Neural progenitor cell (in vitro differentiated cells): ENCODE measurements around the gene CLTRN. TPM values are rescaled to one million over a fixed set of nuclear protein-coding genes. Genes with fewer than 3 reads are reported as not detected.

Experiments used
- DNase-seq: peaks from one replicate; pipeline ENCODE4 v3.0.0-alpha.2; 2016; ENCODE audit warnings: low spot score
- H2AFZ ChIP-seq: fragments of 200-600 bp; sonication (generic); replicated peaks from 2 replicates; pipeline ENCODE4 v1.6.1; 2016; ENCODE audit warnings: antibody characterized with exemption
- H3F3A ChIP-seq: fragments of 200-600 bp; sonication (generic); 2 replicates; pipeline ENCODE4 v1.6.1; 2016; ENCODE audit warnings: antibody characterized with exemption, low read depth
- H3K27ac ChIP-seq: fragments of 200-600 bp; sonication (generic); 2 replicates; pipeline ENCODE4 v1.5.1; 2016; ENCODE audit warnings: mild to moderate bottlenecking
- H3K27me3 ChIP-seq: fragments of 200-600 bp; sonication (generic); 2 replicates; pipeline ENCODE4 v1.6.1; 2016; ENCODE audit warnings: mild to moderate bottlenecking, moderate library complexity
- H3K36me3 ChIP-seq: fragments of 200-600 bp; sonication (generic); 2 replicates; pipeline ENCODE4 v1.5.1; 2016
- H3K4me1 ChIP-seq: fragments of 200-600 bp; sonication (generic); 2 replicates; pipeline ENCODE4 v1.6.1; 2016; ENCODE audit warnings: mixed run types
- H3K4me2 ChIP-seq: fragments of 200-600 bp; sonication (generic); 2 replicates; pipeline ENCODE4 v1.6.1; 2016
- H3K4me3 ChIP-seq: fragments of 200-600 bp; sonication (generic); 2 replicates; pipeline ENCODE4 v1.5.1; 2016
- H3K79me2 ChIP-seq: fragments of 200-600 bp; sonication (generic); 2 replicates; pipeline ENCODE4 v1.6.1; 2016; ENCODE audit warnings: low read depth
- H3K9ac ChIP-seq: fragments of 200-600 bp; sonication (generic); 2 replicates; pipeline ENCODE4 v1.6.1; 2016
- H3K9me3 ChIP-seq: fragments of 200-600 bp; sonication (generic); 2 replicates; pipeline ENCODE4 v1.5.1; 2016; ENCODE audit warnings: low read depth
- H4K20me1 ChIP-seq: fragments of 200-600 bp; sonication (generic); 2 replicates; pipeline ENCODE4 v1.6.1; 2016; ENCODE audit warnings: low read depth
- H3K27ac Mint-ChIP-seq: 3 replicates; pipeline ENCODE4 v1.8.0; 2021; ENCODE audit warnings: mixed read lengths
- H3K27me3 Mint-ChIP-seq: 2 replicates; pipeline ENCODE4 v1.8.0; 2022; ENCODE audit warnings: low read depth, mild to moderate bottlenecking, inconsistent platforms, moderate library complexity, mixed read lengths; ENCODE audit not compliant: insufficient read depth
- H3K36me3 Mint-ChIP-seq: 3 replicates; pipeline ENCODE4 v1.8.0; 2021; ENCODE audit warnings: mixed read lengths
- H3K4me1 Mint-ChIP-seq: 3 replicates; pipeline ENCODE4 v1.8.0; 2021; ENCODE audit warnings: mixed read lengths
- H3K4me3 Mint-ChIP-seq: 3 replicates; pipeline ENCODE4 v1.8.0; 2021; ENCODE audit warnings: mild to moderate bottlenecking, moderate library complexity, mixed read lengths
- H3K9me3 Mint-ChIP-seq: 3 replicates; pipeline ENCODE4 v1.8.0; 2020; ENCODE audit warnings: mixed read lengths
- CTCF ChIP-seq: fragments of 200-600 bp; sonication (generic); IDR thresholded peaks from 2 replicates; pipeline ENCODE4 v1.5.1; 2017; ENCODE audit warnings: antibody characterized with exemption, mild to moderate bottlenecking
- EZH2 ChIP-seq: fragments of 200-600 bp; sonication (generic); IDR thresholded peaks from 2 replicates; pipeline ENCODE4 v1.6.1; 2017; ENCODE audit warnings: antibody characterized with exemption, mild to moderate bottlenecking, moderate library complexity
- EZH2phosphoT487 ChIP-seq: fragments of 200-600 bp; sonication (generic); IDR thresholded peaks from 2 replicates; pipeline ENCODE4 v1.6.1; 2017; ENCODE audit warnings: antibody characterized with exemption
- total RNA-seq: library from RNA; depleted of rRNA; stranded (reverse); fragments of >200 nt; gene quantifications from 2 replicates; pipeline ENCODE4 v1.2.3, GENCODE V29; 2015; ENCODE audit warnings: low replicate concordance

The CLTRN gene
- total RNA-seq, 1 donor from 2014 or later: 3.5 TPM

DNA sequence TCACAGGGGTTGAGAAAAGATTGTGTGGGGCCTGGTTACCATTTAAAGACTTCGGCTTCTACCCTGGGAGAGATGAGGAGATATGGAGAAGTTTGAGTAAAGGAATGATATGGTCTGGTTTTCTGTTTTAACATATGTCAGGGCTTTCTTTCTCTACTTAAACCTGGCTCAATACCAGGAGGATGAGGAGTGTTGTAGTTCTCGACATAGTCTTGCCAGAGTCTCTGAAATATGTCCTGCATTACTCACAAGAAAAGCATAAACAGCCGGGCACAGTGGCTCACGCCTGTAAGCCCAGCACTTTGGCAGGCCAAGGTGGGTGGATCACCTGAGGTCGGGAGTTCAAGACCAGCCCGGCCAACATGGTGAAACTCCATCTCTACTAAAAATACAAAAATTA is 47.5 kb downstream of the CLTRN start:
- Mint-ChIP-seq H3K4me3 (no peak overlapping the region), H3K27me3 (peaks cover 2% of the 10 kb centered on the region), H3K27ac (no peak overlapping the region), H3K36me3 (no peaks in the 10 kb centered on the region), H3K4me1 (no peaks in the 10 kb centered on the region), H3K9me3 (no peaks in the 10 kb centered on the region)
- H3K9me3 ChIP-seq: no peaks in the 10 kb centered on the region
- DNase-seq: no peak
- H2AFZ ChIP-seq: no peak overlapping the region
- no peaks in the 10 kb centered on the region for H3K36me3 ChIP-seq
- no peaks in the 10 kb centered on the region for H4K20me1 ChIP-seq
- TF ChIP-seq CTCF: no peak
- no peak for TF ChIP-seq EZH2
- no peak for TF ChIP-seq EZH2phosphoT487
- no peak overlapping the region for H3K4me2 ChIP-seq
- no peaks in the 10 kb centered on the region for H3K27me3 ChIP-seq
- H3F3A ChIP-seq: no peaks in the 10 kb centered on the region
- H3K79me2 ChIP-seq: no peaks in the 10 kb centered on the region
- H3K4me3 ChIP-seq: no peak overlapping the region
- H3K4me1 ChIP-seq: no peaks in the 10 kb centered on the region
- no peak overlapping the region for H3K27ac ChIP-seq
- H3K9ac ChIP-seq: no peak overlapping the region

GRCh38 chrX:15616531-15616930 is 48.1 kb downstream of the CLTRN start:
- Mint-ChIP-seq H3K27ac (no peak overlapping the region), H3K4me3 (no peak overlapping the region)
- H2AFZ ChIP-seq: no peak overlapping the region

GRCh38 chrX:15607067-15607466 is 57.5 kb downstream of the CLTRN start:
- Histone ChIP-seq H3K9me3 (no peaks in the 10 kb centered on the region), H3F3A (no peaks in the 10 kb centered on the region), H3K36me3 (no peaks in the 10 kb centered on the region), H3K4me2 (no peak overlapping the region), H3K27me3 (no peaks in the 10 kb centered on the region), H4K20me1 (no peaks in the 10 kb centered on the region), H3K9ac (no peak overlapping the region), H3K27ac (no peak overlapping the region), H3K79me2 (no peaks in the 10 kb centered on the region), H3K4me1 (no peaks in the 10 kb centered on the region), H2AFZ (no peak overlapping the region), H3K4me3 (no peak overlapping the region)
- no peak overlapping the region for H3K4me3 Mint-ChIP-seq
- no peak overlapping the region for H3K27ac Mint-ChIP-seq
- no peaks in the 10 kb centered on the region for H3K9me3 Mint-ChIP-seq
- no peak for DNase-seq
- TF ChIP-seq CTCF (no peak), EZH2 (no peak), EZH2phosphoT487 (no peak)
- no peaks in the 10 kb centered on the region for H3K27me3 Mint-ChIP-seq
- no peaks in the 10 kb centered on the region for H3K4me1 Mint-ChIP-seq
- H3K36me3 Mint-ChIP-seq: no peaks in the 10 kb centered on the region

More at GRCh38 chrX:15616531-15616930, 48.1 kb downstream of the CLTRN start:
- no peaks in the 10 kb centered on the region for H3K9me3 ChIP-seq
- no peaks in the 10 kb centered on the region for H3F3A ChIP-seq
- H3K79me2 ChIP-seq: no peaks in the 10 kb centered on the region
- H3K27me3 ChIP-seq: no peaks in the 10 kb centered on the region
- H3K4me2 ChIP-seq: no peak overlapping the region
- no peak for DNase-seq
- Mint-ChIP-seq H3K4me1 (no peaks in the 10 kb centered on the region), H3K27me3 (peaks cover 2% of the 10 kb centered on the region), H3K36me3 (no peaks in the 10 kb centered on the region), H3K9me3 (no peaks in the 10 kb centered on the region)
- H3K4me1 ChIP-seq: no peaks in the 10 kb centered on the region
- TF ChIP-seq EZH2: no peak
- TF ChIP-seq CTCF: no peak
- no peak for TF ChIP-seq EZH2phosphoT487
- no peak overlapping the region for H3K9ac ChIP-seq
- H3K27ac ChIP-seq: no peak overlapping the region
- no peaks in the 10 kb centered on the region for H3K36me3 ChIP-seq
- H4K20me1 ChIP-seq: no peaks in the 10 kb centered on the region
- H3K4me3 ChIP-seq: no peak overlapping the region

DNA sequence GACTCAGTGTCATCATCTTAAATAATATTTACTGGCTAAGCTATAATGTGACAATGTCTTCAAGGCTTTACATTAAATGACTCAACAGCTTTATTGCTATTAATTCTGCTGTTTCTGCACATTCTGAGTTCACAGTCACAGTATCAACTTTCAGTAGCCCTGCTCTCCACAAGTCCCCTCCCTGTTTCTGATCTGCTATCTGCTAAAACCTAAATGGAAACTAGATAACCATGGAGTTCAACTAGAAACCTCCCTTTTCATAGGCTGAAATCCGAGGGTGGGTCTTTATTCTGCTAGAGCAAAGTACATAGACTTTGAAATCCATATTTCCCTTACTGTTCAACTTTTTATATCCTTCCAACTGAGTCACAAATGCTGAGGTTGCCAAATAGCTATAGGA is 58.5 kb downstream of the CLTRN start:
- Histone ChIP-seq H3K9ac (no peak overlapping the region), H3K4me1 (no peaks in the 10 kb centered on the region), H3K4me2 (no peak overlapping the region), H2AFZ (no peak overlapping the region), H3K27ac (no peak overlapping the region), H3F3A (no peaks in the 10 kb centered on the region), H3K27me3 (no peaks in the 10 kb centered on the region), H3K36me3 (no peaks in the 10 kb centered on the region), H4K20me1 (no peaks in the 10 kb centered on the region), H3K4me3 (no peak overlapping the region), H3K9me3 (no peaks in the 10 kb centered on the region), H3K79me2 (no peaks in the 10 kb centered on the region)
- no peaks in the 10 kb centered on the region for H3K36me3 Mint-ChIP-seq
- H3K27ac Mint-ChIP-seq: no peak overlapping the region
- no peak overlapping the region for H3K4me3 Mint-ChIP-seq
- TF ChIP-seq CTCF (no peak), EZH2phosphoT487 (no peak), EZH2 (no peak)
- no peaks in the 10 kb centered on the region for H3K27me3 Mint-ChIP-seq
- H3K4me1 Mint-ChIP-seq: no peaks in the 10 kb centered on the region
- no peaks in the 10 kb centered on the region for H3K9me3 Mint-ChIP-seq
- no peak for DNase-seq
